Naive thymus-derived CD4-positive, alpha-beta T cell (primary cell): ENCODE data around the gene CACUL1. TPM values are rescaled to one million over a fixed set of nuclear protein-coding genes. Genes with fewer than 3 reads are reported as not detected.

Source experiments
- ATAC-seq: fragments of 150-1000 bp; cut with Tn5 transposase; 2 replicates; pipeline ENCODE4 v1.10.0; 2021; ENCODE audit warnings: mild to moderate bottlenecking, moderate library complexity
- CTCF ChIA-PET: fragments of 350-600 bp; sonication (Branson Sonifier 250); formaldehyde crosslinking; loops from one replicate; lab custom pipeline; 2021; ENCODE audit warnings: antibody characterized with exemption; lab: Charles Lee
- POLR2A ChIA-PET: fragments of 350-600 bp; sonication (Branson Sonifier 250); formaldehyde crosslinking; loops from one replicate; lab custom pipeline; 2021; ENCODE audit warnings: antibody characterized with exemption, inconsistent platforms; lab: Charles Lee
- DNase-seq, 9 donors: peaks; one replicate each; pipeline versions ENCODE4 v3.0.0 to v3.0.0-alpha.2; 2020 to 2022; ENCODE audit warnings: mixed read lengths in 1 of 9
- H3K27ac ChIP-seq: one replicate; pipeline ENCODE4 v1.7.0; 2013; ENCODE audit warnings: mild to moderate bottlenecking, low read depth, low read length, moderate library complexity
- H3K27me3 ChIP-seq, 2 donors: one replicate each; pipeline ENCODE4 v1.7.0; 2013; ENCODE audit warnings: low read length in 2 of 2, mild to moderate bottlenecking in 2 of 2, moderate library complexity in 2 of 2; ENCODE audit not compliant: control insufficient read depth in 2 of 2, insufficient read depth in 2 of 2
- H3K36me3 ChIP-seq, 3 experiments: 1 replicate in 2 of 3; 2 replicates in 1 of 3; pipeline ENCODE4 v1.7.0; 2013; ENCODE audit warnings: low read length in 3 of 3, mild to moderate bottlenecking in 3 of 3, moderate library complexity in 1 of 3; ENCODE audit not compliant: insufficient read depth in 3 of 3, control insufficient read depth in 2 of 3
- H3K4me1 ChIP-seq, 2 donors: one replicate each; pipeline ENCODE4 v1.7.0; 2013; ENCODE audit warnings: low read length in 2 of 2, mild to moderate bottlenecking in 2 of 2, moderate library complexity in 1 of 2; ENCODE audit not compliant: control insufficient read depth in 2 of 2, insufficient read depth in 2 of 2
- H3K4me3 ChIP-seq: 2 replicates; pipeline ENCODE4 v1.7.0; 2013; ENCODE audit warnings: mild to moderate bottlenecking, low read length
- H3K9me3 ChIP-seq, 3 experiments: 1 replicate in 2 of 3; 2 replicates in 1 of 3; pipeline ENCODE4 v1.7.0; 2013; ENCODE audit warnings: low read length in 3 of 3; ENCODE audit not compliant: control insufficient read depth in 2 of 3
- H3K27ac Mint-ChIP-seq, 9 donors: one replicate each; pipeline ENCODE4 v1.8.0; 2020 to 2022; ENCODE audit warnings: mixed read lengths in 9 of 9, mild to moderate bottlenecking in 8 of 9, moderate library complexity in 5 of 9, inconsistent platforms in 2 of 9
- H3K27me3 Mint-ChIP-seq, 5 donors: one replicate each; pipeline ENCODE4 v1.8.0; 2021 to 2022; ENCODE audit warnings: mixed read lengths in 5 of 5, mild to moderate bottlenecking in 1 of 5
- H3K36me3 Mint-ChIP-seq, 5 donors: one replicate each; pipeline ENCODE4 v1.8.0; 2020 to 2022; ENCODE audit warnings: mixed read lengths in 5 of 5, mild to moderate bottlenecking in 3 of 5, inconsistent platforms in 1 of 5
- H3K4me1 Mint-ChIP-seq, 7 donors: one replicate each; pipeline ENCODE4 v1.8.0; 2020 to 2022; ENCODE audit warnings: mixed read lengths in 7 of 7, mild to moderate bottlenecking in 3 of 7, inconsistent platforms in 1 of 7
- H3K4me3 Mint-ChIP-seq, 10 donors: one replicate each; pipeline ENCODE4 v1.8.0; 2020 to 2022; ENCODE audit warnings: mild to moderate bottlenecking in 10 of 10, mixed read lengths in 10 of 10, moderate library complexity in 6 of 10, inconsistent platforms in 2 of 10
- H3K9me3 Mint-ChIP-seq, 11 donors: one replicate each; pipeline ENCODE4 v1.8.0; 2020 to 2022; ENCODE audit warnings: mixed read lengths in 11 of 11, mild to moderate bottlenecking in 4 of 11, inconsistent platforms in 1 of 11, moderate library complexity in 1 of 11
- intact Hi-C, 2 donors: fragments of 100-400 bp; cut with micrococcal nuclease; formaldehyde crosslinking; loops; one replicate each; pipeline ENCODE4 v1.15.1; 2023
- polyA plus RNA-seq, 2 donors: library from polyadenylated mRNA; unstranded; fragments of 300-500 nt; fragmentation: Illumina TruSeq; gene quantifications; one replicate each; pipeline ENCODE4 v1.2.3, GENCODE V29; 2021
- total RNA-seq, 6 experiments: library from RNA in 5 of 6; stranded (reverse) in 5 of 6; gene quantifications; 1 replicate in 5 of 6; 2 replicates in 1 of 6; pipeline ENCODE4 v1.2.3 and lab custom pipeline; 2021 to 2026

Gene CACUL1
- 10 to 100 TPM; 28.0 to 66.6 (median 34.3) TPM for total RNA-seq
- polyA plus RNA-seq: 10 to 100 TPM; 20.0 to 24.1 TPM
- 41.7 reads per million, percentile 67 among the genes with 10 or more reads in this experiment for total RNA-seq (lab: John Stamatoyannopoulos, UW)

GRCh38 chr10:118754556-118755423 is at the start of gene CACUL1:
Gene CACUL1 (minus strand): TSS chr10:118754970. CDS start chr10:118754762, 208 bp downstream.
- Mint-ChIP-seq H3K9me3 (peaks cover 0 to 5% (median 0%) of the 10 kb centered on the region in 11 donors), H3K27me3 (peaks cover 0 to 19% (median 0%) of the 10 kb centered on the region in 5 donors), H3K36me3 (peaks cover 0 to 7% (median 5%) of the 10 kb centered on the region in 5 donors), H3K4me3 (peak within 1 kb of the TSS; percentile 92 to 98 (median 95)), H3K4me1 (peaks cover 25 to 49% (median 41%) of the 10 kb centered on the region in 7 donors), H3K27ac (peak within 1 kb of the TSS; percentile 86 to 96 (median 92))
- H3K27ac ChIP-seq: peak within 1 kb of the TSS; percentile 80
- POLR2A ChIA-PET: interaction anchor here (0.7 to 2.0 kb wide), 12 partner anchors 15 to 1118 kb away, joined by 3 to 12 read pairs (median 4); partner anchors contain the start of genes MCMBP and RAB11FIP2
- ATAC-seq (peak; percentile 99), DNase-seq (peak; percentile 99 to 100 (median 100))
- intact Hi-C loops: loop anchor here (1.0 to 10.0 kb wide), 21 partner anchors 22 to 1380 kb away; partner anchors contain the start of genes BAG3 (in 2 of the 2), FAM204A (in 2 of the 2), MCMBP (in 2 of the 2) and PDZD8 (in 2 of the 2)
- no peaks in the 10 kb centered on the region for H3K27me3 ChIP-seq
- peak within 1 kb of the TSS; percentile 92 for H3K4me3 ChIP-seq
- CTCF ChIA-PET: interaction anchor here (0.8 to 1.5 kb wide), 5 partner anchors 15 to 188 kb away, joined by 3 to 5 read pairs (median 4); no protein-coding TSS in a partner anchor
- H3K9me3 ChIP-seq: no peaks in the 10 kb centered on the region
- peaks cover 0 to 10% (median 0%) of the 10 kb centered on the region in 3 experiments for H3K36me3 ChIP-seq
- H3K4me1 ChIP-seq: peaks cover 17 to 24% of the 10 kb centered on the region in 2 donors

DNA sequence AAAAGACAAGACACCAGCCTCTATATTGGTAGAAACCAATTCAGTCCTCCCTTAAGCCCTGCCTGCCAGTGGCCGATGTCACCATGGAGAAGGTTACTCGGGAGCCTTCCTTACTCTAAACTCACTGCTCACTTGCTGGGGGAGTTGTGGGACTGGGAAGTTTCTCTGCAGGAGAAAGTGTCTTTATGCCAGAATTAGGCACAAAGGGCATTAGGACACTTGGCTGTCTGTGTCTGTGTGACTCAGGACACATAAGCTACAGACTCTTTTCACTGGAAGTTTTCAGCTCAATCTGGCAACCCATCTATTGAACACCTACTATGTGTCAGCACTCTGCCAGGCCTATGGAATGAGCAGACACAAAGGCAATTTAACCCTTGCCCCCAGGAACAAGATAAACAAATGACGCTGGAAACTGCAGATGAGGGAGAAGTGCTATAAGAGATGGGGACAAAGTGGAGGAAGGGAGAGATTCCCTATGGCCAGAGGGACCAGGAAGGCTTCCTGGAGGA is 49.5 kb upstream of the CACUL1 start:
- Histone ChIP-seq H3K27me3 (no peaks in the 10 kb centered on the region), H3K9me3 (no peaks in the 10 kb centered on the region), H3K4me1 (no peaks in the 10 kb centered on the region), H3K4me3 (no peak overlapping the region), H3K36me3 (no peaks in the 10 kb centered on the region), H3K27ac (no peak overlapping the region)
- no peak overlapping the region for H3K4me3 Mint-ChIP-seq
- peaks cover 0 to 12% (median 3%) of the 10 kb centered on the region in 5 donors for H3K27me3 Mint-ChIP-seq
- intact Hi-C loops: no loop called here
- ChIA-PET POLR2A (no interaction called here), CTCF (no interaction called here)
- H3K4me1 Mint-ChIP-seq: peaks cover 0 to under 1% (median 0%) of the 10 kb centered on the region in 7 donors
- H3K36me3 Mint-ChIP-seq: no peaks in the 10 kb centered on the region
- no peaks in the 10 kb centered on the region for H3K9me3 Mint-ChIP-seq
- H3K27ac Mint-ChIP-seq: no peak overlapping the region
- no peak for ATAC-seq
- DNase-seq: no peak

DNA sequence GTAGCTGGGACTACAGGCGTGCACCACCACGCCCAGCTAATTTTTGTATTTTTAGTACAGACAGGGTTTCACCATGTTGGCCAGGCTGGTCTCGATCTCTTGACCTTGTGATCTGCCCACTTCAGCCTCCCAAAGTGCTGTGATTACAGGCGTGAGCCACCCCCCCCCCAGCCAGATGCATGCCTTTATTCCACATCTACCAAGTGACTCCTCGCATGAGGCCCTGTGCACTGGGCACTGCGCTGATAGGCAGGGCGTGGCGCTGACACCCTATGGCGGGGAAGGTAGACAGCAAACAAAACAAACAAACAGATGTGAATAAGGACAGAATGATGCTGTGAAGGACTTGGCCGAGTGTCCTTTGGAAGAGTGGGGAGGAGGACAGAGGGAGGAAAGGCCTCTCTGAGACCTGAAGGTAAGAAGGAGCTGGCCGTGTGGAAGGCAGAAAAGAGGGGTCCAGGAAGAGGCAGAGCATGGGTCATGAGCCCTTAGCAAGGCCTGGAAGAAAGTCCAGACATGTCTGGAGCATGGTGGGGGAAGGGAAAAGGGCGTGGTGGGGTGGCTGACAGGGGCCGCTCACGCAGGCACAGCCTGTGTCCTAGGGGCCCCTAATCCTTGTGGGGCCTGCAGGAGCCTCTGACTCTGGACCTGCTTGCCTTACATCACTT is 47.5 kb upstream of the CACUL1 start:
- Mint-ChIP-seq H3K9me3 (peaks cover 0 to under 1% (median 0%) of the 10 kb centered on the region in 11 donors), H3K4me1 (no peaks in the 10 kb centered on the region), H3K4me3 (peak overlapping the region in 1 of 10 donors; percentile 2), H3K27ac (peak overlapping the region in 1 of 9 donors; percentile 40), H3K27me3 (peaks cover under 1 to 20% (median 12%) of the 10 kb centered on the region in 5 donors), H3K36me3 (no peaks in the 10 kb centered on the region)
- H3K27me3 ChIP-seq: no peaks in the 10 kb centered on the region
- H3K4me1 ChIP-seq: no peaks in the 10 kb centered on the region
- H3K36me3 ChIP-seq: no peaks in the 10 kb centered on the region
- H3K4me3 ChIP-seq: no peak overlapping the region
- intact Hi-C loops: no loop called here
- DNase-seq (no peak), ATAC-seq (no peak)
- CTCF ChIA-PET: interaction anchor here (1.3 kb wide), 1 partner anchor 25 kb away, joined by 3 read pairs; no protein-coding TSS in a partner anchor
- no peaks in the 10 kb centered on the region for H3K9me3 ChIP-seq
- H3K27ac ChIP-seq: no peak overlapping the region
- POLR2A ChIA-PET: no interaction called here

DNA sequence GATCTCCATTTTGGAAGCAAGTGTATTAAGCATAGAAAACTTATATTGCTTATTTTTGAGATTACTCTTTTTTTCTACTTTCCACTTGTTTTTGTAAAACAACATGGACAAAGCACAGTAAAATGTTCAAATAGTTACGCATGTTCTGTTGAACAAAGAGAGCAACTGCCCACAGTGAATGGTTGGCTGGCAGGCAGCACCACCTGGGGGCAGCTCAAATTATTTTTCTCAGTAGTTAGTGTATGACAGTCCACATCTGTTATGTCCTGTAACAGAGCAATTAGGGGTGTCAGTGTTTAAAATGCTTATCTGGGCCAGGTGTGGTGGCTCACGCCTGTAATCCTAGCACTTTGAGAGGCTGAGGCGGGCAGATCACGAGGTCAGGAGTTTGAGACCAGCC is 46.1 kb upstream of the CACUL1 start:
- no peaks in the 10 kb centered on the region for H3K27me3 ChIP-seq
- ATAC-seq (peak; percentile 59), DNase-seq (peak in 3 of 9 donors; percentile 9 to 16 (median 11))
- Mint-ChIP-seq H3K4me3 (no peak overlapping the region), H3K36me3 (no peaks in the 10 kb centered on the region), H3K4me1 (no peaks in the 10 kb centered on the region), H3K9me3 (peaks cover 0 to 7% (median 1%) of the 10 kb centered on the region in 11 donors), H3K27ac (no peak overlapping the region), H3K27me3 (peaks cover 4 to 31% (median 12%) of the 10 kb centered on the region in 5 donors)
- no peaks in the 10 kb centered on the region for H3K4me1 ChIP-seq
- ChIA-PET POLR2A (no interaction called here), CTCF (interaction anchor here (1.8 kb wide), 1 partner anchor 341 kb away, joined by 4 read pairs; no protein-coding TSS in a partner anchor)
- intact Hi-C loops: loop anchor here in 1 of 2 donors (1.0 to 2.0 kb wide), 4 partner anchors 80 to 342 kb away; no protein-coding TSS in a partner anchor
- no peak overlapping the region for H3K27ac ChIP-seq
- H3K9me3 ChIP-seq: no peaks in the 10 kb centered on the region
- no peaks in the 10 kb centered on the region for H3K36me3 ChIP-seq
- no peak overlapping the region for H3K4me3 ChIP-seq

GRCh38 chr10:118799777-118800176 is 45.0 kb upstream of the CACUL1 start:
- Mint-ChIP-seq H3K9me3 (peaks cover 0 to 10% (median 3%) of the 10 kb centered on the region in 11 donors), H3K27me3 (peaks cover 4 to 34% (median 15%) of the 10 kb centered on the region in 5 donors), H3K4me1 (no peaks in the 10 kb centered on the region), H3K27ac (no peak overlapping the region), H3K36me3 (no peaks in the 10 kb centered on the region), H3K4me3 (no peak overlapping the region)
- H3K27ac ChIP-seq: no peak overlapping the region
- no peak for DNase-seq
- no peaks in the 10 kb centered on the region for H3K27me3 ChIP-seq
- no peaks in the 10 kb centered on the region for H3K36me3 ChIP-seq
- intact Hi-C loops: loop anchor here in 1 of 2 donors (2.0 kb wide), 1 partner anchor 341 kb away; no protein-coding TSS in a partner anchor
- H3K4me1 ChIP-seq: no peaks in the 10 kb centered on the region
- H3K4me3 ChIP-seq: no peak overlapping the region
- POLR2A ChIA-PET: no interaction called here
- ATAC-seq: no peak
- CTCF ChIA-PET: interaction anchor here (0.9 to 1.8 kb wide), 2 partner anchors 223 to 340 kb away, joined by 3 to 4 read pairs; no protein-coding TSS in a partner anchor
- H3K9me3 ChIP-seq: no peaks in the 10 kb centered on the region

DNA sequence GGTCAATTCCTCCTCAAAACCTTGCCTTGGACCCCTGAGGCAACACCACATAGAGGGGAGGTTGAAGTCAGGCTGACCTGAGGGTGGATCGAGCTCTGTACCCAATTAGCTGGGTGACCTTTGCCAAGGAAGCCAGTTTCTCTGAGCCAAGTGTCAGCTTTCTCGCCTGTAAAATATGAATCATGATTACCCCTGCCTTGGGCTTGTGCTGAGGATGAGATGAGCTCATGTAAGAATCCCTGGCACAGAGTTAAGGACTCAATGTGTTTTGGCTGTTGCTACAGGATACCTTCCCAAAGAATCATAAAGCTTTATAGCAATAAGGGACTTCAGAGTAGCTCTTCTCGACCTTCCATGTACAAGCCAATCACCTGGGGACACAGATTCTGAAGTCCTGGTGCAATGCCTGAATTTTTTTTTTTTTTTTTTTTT is 43.5 kb upstream of the CACUL1 start:
- DNase-seq (no peak), ATAC-seq (no peak)
- no peaks in the 10 kb centered on the region for H3K4me1 ChIP-seq
- ChIA-PET CTCF (interaction anchor here (0.9 kb wide), 1 partner anchor 229 kb away, joined by 3 read pairs; no protein-coding TSS in a partner anchor), POLR2A (no interaction called here)
- Mint-ChIP-seq H3K9me3 (peaks cover 0 to 10% (median 3%) of the 10 kb centered on the region in 11 donors), H3K27ac (no peak overlapping the region), H3K4me3 (no peak overlapping the region), H3K36me3 (no peaks in the 10 kb centered on the region), H3K4me1 (no peaks in the 10 kb centered on the region), H3K27me3 (peaks cover 4 to 31% (median 15%) of the 10 kb centered on the region in 5 donors)
- no peaks in the 10 kb centered on the region for H3K36me3 ChIP-seq
- intact Hi-C loops: no loop called here
- no peak overlapping the region for H3K4me3 ChIP-seq
- no peak overlapping the region for H3K27ac ChIP-seq
- no peaks in the 10 kb centered on the region for H3K9me3 ChIP-seq
- H3K27me3 ChIP-seq: no peaks in the 10 kb centered on the region
